ENCODE results near the gene ZBED4.

Gene ZBED4

DNA sequence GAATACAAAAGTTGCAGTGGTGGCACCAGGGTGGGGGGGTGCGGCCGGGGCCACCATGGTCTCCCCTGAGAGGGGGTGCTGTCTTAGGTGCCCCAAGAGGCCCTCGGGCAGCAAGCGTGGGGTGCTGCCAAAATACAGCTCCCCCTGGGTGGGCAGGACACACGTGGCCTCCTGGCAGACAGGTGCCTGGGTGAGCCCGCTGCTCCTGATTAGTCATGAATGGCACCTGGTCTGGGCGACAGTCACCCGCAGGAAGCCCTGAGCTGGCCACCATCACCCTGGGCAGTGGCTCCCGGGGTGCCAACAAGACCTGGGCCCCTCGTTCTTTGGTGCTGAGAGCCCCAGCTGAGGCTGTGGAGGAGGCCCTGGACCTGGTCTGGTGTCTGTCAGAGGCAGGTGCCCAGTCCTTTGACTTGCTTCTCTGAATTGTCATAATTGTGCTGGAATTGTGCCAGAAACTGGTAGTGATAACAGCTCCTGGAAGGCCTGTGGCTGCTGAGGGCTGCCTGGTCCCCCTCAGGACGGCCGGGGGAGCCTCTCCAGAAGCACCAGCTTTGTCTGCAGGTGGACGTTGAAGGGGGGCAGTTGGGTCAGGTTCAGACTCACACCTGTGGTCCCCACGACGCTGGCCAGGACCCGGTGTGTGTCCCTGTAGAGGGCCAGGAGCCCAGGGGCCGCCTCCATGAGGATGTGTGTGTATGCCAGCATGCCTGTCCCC, 49.8 kb downstream of the ZBED4 start:
- Histone ChIP-seq H3K36me3 (ENCODE audit: control insufficient read depth, low read length) (peaks cover 49% of the 10 kb centered on the region), H3F3A (ENCODE audit: control insufficient read depth, insufficient read depth) (no peaks in the 10 kb centered on the region), H3K79me2 (ENCODE audit: control insufficient read depth, low read length) (peaks cover 9% of the 10 kb centered on the region), H4K20me1 (ENCODE audit: control insufficient read depth, insufficient read depth, low read depth, low read length) (no peaks in the 10 kb centered on the region), H3K27ac (ENCODE audit: low read depth, low read length) (no peak overlapping the region), H3K4me1 (ENCODE audit: control insufficient read depth, low read length) (no peaks in the 10 kb centered on the region), H3K4me3 (ENCODE audit: low read length) (no peak overlapping the region), H3K9me3 (ENCODE audit: control insufficient read depth, insufficient read depth, low read length) (peaks cover 5% of the 10 kb centered on the region; the same call in 1 of the 2 replicates), H3K27me3 (ENCODE audit: control insufficient read depth, low read length) (no peaks in the 10 kb centered on the region), H3K9me2 (replicated peaks; ENCODE audit: control insufficient read depth, low read length) (no peaks in the 10 kb centered on the region), H3K4me2 (ENCODE audit: low read length) (no peak overlapping the region)
- TF ChIP-seq, protein P1, sequence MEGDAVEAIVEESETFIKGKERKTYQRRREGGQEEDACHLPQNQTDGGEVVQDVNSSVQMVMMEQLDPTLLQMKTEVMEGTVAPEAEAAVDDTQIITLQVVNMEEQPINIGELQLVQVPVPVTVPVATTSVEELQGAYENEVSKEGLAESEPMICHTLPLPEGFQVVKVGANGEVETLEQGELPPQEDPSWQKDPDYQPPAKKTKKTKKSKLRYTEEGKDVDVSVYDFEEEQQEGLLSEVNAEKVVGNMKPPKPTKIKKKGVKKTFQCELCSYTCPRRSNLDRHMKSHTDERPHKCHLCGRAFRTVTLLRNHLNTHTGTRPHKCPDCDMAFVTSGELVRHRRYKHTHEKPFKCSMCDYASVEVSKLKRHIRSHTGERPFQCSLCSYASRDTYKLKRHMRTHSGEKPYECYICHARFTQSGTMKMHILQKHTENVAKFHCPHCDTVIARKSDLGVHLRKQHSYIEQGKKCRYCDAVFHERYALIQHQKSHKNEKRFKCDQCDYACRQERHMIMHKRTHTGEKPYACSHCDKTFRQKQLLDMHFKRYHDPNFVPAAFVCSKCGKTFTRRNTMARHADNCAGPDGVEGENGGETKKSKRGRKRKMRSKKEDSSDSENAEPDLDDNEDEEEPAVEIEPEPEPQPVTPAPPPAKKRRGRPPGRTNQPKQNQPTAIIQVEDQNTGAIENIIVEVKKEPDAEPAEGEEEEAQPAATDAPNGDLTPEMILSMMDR (IDR thresholded peaks at IDR 0.05; ENCODE audit: low read depth, low read length, poor library complexity, severe bottlenecking): no peak
- no peak for TF ChIP-seq EZH2phosphoT487 (IDR thresholded peaks at IDR 0.05; ENCODE audit: borderline replicate concordance, low read length)

DNA sequence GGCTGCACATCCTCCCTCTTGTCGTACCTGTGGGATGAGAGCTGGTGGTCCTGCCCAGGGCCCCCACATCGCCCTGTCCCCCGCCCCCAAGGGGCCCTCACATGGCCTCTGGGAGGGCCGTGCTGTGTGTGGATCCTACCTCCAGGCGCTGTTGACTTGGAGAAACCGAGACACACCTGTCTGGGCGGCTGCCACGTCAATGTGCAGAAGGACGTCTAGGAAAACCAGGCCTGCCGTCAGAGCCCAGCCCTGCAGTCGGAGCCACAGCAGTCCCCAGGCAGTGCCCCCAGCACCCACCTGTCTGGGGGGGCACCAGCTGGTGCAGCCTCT, 50.4 kb downstream of the ZBED4 start:
- Histone ChIP-seq H3K27me3 (ENCODE audit: control insufficient read depth, low read length) (no peaks in the 10 kb centered on the region), H3K79me2 (ENCODE audit: control insufficient read depth, low read length) (peaks cover 9% of the 10 kb centered on the region), H3K9me2 (replicated peaks; ENCODE audit: control insufficient read depth, low read length) (no peaks in the 10 kb centered on the region), H3K4me1 (ENCODE audit: control insufficient read depth, low read length) (no peaks in the 10 kb centered on the region), H3F3A (ENCODE audit: control insufficient read depth, insufficient read depth) (no peaks in the 10 kb centered on the region), H3K9me3 (ENCODE audit: control insufficient read depth, insufficient read depth, low read length) (peaks cover 5% of the 10 kb centered on the region; the same call in 1 of the 2 replicates), H3K27ac (ENCODE audit: low read depth, low read length) (no peak overlapping the region), H3K4me3 (ENCODE audit: low read length) (no peak overlapping the region), H4K20me1 (ENCODE audit: control insufficient read depth, insufficient read depth, low read depth, low read length) (no peaks in the 10 kb centered on the region), H3K36me3 (ENCODE audit: control insufficient read depth, low read length) (peaks cover 51% of the 10 kb centered on the region), H3K4me2 (ENCODE audit: low read length) (no peak overlapping the region)
- TF ChIP-seq, protein P1 (IDR thresholded peaks at IDR 0.05; ENCODE audit: low read depth, low read length, poor library complexity, severe bottlenecking): no peak
- TF ChIP-seq EZH2phosphoT487 (IDR thresholded peaks at IDR 0.05; ENCODE audit: borderline replicate concordance, low read length): no peak

DNA sequence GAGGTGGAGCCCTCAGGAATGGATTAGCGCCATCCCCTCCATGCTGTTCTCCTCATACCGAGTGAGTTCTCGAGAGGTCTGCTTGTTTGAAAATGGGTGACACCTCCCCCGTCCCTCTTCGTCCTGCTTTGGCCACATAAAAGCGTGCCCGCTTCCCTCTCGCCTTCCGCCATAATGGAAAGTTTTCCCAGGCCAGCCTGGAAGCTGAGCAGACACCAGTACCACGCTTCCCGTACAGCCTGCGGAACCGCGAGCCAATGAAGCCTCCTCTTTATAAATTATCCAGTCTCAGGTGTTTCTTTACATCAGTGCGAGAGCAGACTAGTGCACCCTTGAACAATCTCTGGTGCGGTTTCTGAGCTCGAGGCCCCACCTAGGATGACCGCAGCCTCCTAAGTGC, 51.8 kb downstream of the ZBED4 start:
- no peaks in the 10 kb centered on the region for H4K20me1 ChIP-seq (ENCODE audit: control insufficient read depth, insufficient read depth, low read depth, low read length)
- H3K27me3 ChIP-seq (ENCODE audit: control insufficient read depth, low read length): no peaks in the 10 kb centered on the region
- no peak overlapping the region for H3K4me3 ChIP-seq (ENCODE audit: low read length)
- H3K36me3 ChIP-seq (ENCODE audit: control insufficient read depth, low read length): peaks cover 51% of the 10 kb centered on the region
- H3K9me2 ChIP-seq (replicated peaks; ENCODE audit: control insufficient read depth, low read length): no peaks in the 10 kb centered on the region
- no peaks in the 10 kb centered on the region for H3F3A ChIP-seq (ENCODE audit: control insufficient read depth, insufficient read depth)
- TF ChIP-seq, protein P1 (IDR thresholded peaks at IDR 0.05; ENCODE audit: low read depth, low read length, poor library complexity, severe bottlenecking): no peak
- no peak for TF ChIP-seq EZH2phosphoT487 (IDR thresholded peaks at IDR 0.05; ENCODE audit: borderline replicate concordance, low read length)
- H3K4me2 ChIP-seq (ENCODE audit: low read length): no peak overlapping the region
- no peaks in the 10 kb centered on the region for H3K4me1 ChIP-seq (ENCODE audit: control insufficient read depth, low read length)
- H3K27ac ChIP-seq (ENCODE audit: low read depth, low read length): no peak overlapping the region
- peaks cover 9% of the 10 kb centered on the region for H3K79me2 ChIP-seq (ENCODE audit: control insufficient read depth, low read length)
- H3K9me3 ChIP-seq (ENCODE audit: control insufficient read depth, insufficient read depth, low read length): peaks cover 5% of the 10 kb centered on the region; the same call in 1 of the 2 replicates
